ENCODE measurements around the gene PHKG1.
"Not testable (repeated sequence)": the region's sequence is repeated elsewhere in the genome, so short reads cannot be mapped to it uniquely, and the experiment has no call there.

Gene PHKG1

DNA sequence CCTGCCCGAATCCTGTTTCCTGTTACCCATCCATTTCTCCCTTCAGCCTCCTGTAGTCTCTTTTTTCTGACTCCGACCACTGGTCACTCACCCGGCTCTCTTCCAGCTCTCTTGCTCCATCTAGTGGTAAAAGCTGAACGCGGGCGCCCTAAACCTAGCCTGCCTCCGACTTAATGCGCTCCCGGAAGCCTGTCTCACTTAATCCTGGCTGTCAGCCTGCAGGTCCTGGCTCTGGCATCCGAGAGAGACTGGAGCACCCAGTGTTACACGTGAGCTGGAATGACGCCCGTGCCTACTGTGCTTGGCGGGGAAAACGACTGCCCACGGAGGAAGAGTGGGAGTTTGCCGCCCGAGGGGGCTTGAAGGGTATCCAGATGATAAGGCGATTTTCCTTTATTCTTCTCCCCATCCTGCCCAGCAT is 18.4 kb downstream of the PHKG1 start:
- Histone ChIP-seq H3K4me3 (ENCODE audit: low read depth, low read length) (no peak overlapping the region), H3K4me1 (peaks cover 6% of the 10 kb centered on the region), H3K36me3 (peaks cover 41% of the 10 kb centered on the region), H3K9me3 (no peaks in the 10 kb centered on the region; the same call in 1 of the 2 replicates), H3K27me3 (no peaks in the 10 kb centered on the region)
- peak; percentile 86 for DNase-seq
- TF ChIP-seq, protein P1, sequence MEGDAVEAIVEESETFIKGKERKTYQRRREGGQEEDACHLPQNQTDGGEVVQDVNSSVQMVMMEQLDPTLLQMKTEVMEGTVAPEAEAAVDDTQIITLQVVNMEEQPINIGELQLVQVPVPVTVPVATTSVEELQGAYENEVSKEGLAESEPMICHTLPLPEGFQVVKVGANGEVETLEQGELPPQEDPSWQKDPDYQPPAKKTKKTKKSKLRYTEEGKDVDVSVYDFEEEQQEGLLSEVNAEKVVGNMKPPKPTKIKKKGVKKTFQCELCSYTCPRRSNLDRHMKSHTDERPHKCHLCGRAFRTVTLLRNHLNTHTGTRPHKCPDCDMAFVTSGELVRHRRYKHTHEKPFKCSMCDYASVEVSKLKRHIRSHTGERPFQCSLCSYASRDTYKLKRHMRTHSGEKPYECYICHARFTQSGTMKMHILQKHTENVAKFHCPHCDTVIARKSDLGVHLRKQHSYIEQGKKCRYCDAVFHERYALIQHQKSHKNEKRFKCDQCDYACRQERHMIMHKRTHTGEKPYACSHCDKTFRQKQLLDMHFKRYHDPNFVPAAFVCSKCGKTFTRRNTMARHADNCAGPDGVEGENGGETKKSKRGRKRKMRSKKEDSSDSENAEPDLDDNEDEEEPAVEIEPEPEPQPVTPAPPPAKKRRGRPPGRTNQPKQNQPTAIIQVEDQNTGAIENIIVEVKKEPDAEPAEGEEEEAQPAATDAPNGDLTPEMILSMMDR (IDR thresholded peaks at IDR 0.05; ENCODE audit: low read depth, low read length) = peak; percentile 92

DNA sequence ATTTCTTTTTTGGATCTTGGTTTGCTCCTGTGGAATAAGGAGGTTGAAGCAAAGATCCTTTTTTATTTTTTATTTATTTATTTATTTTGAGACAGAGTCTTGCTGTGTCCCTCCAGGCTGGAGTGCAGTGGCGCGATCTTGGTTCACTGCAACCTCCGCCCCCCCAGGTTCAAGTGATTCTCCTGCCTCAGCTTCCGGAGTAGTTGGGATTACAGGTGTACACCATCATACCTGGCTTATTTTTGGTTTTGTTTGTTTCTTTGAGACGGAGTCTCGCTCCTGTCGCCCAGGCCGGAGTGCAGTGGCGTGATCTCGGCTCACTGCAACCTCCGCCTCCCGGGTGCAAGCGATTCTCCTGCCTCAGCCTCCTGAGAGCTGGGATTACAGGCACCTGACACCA is 26.4 kb downstream of the PHKG1 start:
- DNase-seq; H3K27me3 ChIP-seq; H3K4me1 ChIP-seq; H3K9me3 ChIP-seq; H3K4me3 ChIP-seq (ENCODE audit: low read depth, low read length): not testable (repeated sequence)
- H3K36me3 ChIP-seq = peaks cover 40% of the 10 kb centered on the region

DNA sequence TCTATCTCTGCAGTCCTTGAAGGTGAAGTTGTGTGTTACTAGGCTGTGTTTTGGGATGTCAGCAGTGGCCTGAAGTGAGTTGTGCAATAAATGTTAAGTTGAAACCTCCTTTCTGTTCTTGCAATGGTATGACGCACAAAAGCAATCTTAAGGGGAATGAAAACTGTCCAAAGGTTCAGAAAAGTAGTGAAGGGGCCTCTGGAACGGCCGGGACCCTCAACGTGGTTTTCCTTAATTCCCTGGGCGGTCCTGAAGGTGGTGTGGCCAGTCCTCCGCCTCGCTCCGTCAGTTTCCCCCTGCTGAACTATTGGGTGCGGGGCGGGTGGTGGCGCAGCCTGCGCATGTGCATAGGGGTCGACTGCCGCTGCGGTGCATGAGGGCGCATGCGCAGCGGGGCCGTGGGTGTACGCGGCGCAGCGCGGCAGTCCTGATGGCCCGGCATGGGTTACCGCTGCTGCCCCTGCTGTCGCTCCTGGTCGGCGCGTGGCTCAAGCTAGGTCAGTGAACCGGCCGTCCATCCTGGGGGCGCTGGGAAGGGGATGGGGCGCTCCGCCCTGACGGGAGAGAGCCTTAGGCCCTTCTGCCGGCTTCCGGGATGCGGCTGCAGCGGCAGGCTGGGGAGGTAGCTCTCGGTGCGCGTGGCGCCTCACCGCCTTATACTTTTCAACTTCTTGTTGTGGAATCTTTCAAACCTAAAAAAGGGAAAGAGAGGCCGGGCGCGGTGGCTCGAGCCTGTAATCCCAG is 28.7 kb downstream of the PHKG1 start, which contains the start of gene SUMF2:
SUMF2 (plus strand) TSS at position 405 of the 744 bp plus-strand sequence; CDS start at position 431, 26 bp downstream.
- TF ChIP-seq, protein P1 (IDR thresholded peaks at IDR 0.05; ENCODE audit: low read depth, low read length) = peak; percentile 9; the same call in 1 of the 2 replicates
- no peaks in the 10 kb centered on the region for H3K27me3 ChIP-seq
- peak within 1 kb of the TSS; percentile 93 for H3K4me3 ChIP-seq (ENCODE audit: low read depth, low read length)
- no peaks in the 10 kb centered on the region for H3K4me1 ChIP-seq
- no peaks in the 10 kb centered on the region for H3K9me3 ChIP-seq
- peak; percentile 93 for DNase-seq
- peaks cover 39% of the 10 kb centered on the region for H3K36me3 ChIP-seq

DNA sequence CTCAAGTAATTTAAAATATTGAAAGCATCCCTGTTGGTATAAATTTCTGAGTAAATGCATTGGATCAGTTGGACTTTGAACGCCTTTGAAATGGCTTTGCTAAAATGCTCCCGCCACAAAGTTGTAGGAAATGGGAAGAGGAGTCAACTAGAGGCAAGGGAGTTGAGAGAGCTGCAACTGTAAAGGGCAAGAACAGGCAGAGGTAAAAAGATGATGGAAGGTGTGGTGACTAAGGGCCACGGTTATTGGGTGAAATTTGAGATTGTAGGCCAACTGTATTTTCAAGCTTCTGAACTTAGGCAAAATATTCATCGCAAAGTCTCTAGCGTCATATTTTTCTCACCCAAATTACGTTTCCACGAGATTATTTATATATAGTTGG is 29.3 kb downstream of the PHKG1 start:
- Histone ChIP-seq H3K9me3 (no peaks in the 10 kb centered on the region), H3K27me3 (no peaks in the 10 kb centered on the region), H3K4me1 (no peaks in the 10 kb centered on the region), H3K4me3 (ENCODE audit: low read depth, low read length) (peak overlapping the region; percentile 93), H3K36me3 (peaks cover 42% of the 10 kb centered on the region)
- no peak for DNase-seq
- TF ChIP-seq, protein P1 (IDR thresholded peaks at IDR 0.05; ENCODE audit: low read depth, low read length) = no peak

DNA sequence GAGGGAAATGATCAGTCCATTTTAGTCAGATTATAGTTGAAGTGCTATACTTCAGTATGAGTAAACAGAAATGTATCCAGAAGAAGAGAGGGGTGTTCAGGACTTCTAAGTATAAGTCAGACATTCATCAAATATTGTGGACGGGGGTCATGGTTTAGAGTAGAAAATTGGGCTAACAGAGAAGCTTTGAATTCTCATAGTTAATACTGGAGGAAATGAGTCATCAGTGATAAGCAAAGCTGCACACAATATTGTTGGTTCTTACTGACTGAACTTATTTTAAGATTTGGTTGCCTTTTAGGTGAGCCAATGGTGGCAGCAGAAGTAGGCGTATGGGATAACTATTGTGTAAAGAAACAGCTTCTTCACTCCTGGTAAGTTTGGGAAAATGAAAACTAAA is 30.4 kb downstream of the PHKG1 start:
- Histone ChIP-seq H3K27me3 (no peaks in the 10 kb centered on the region), H3K9me3 (no peaks in the 10 kb centered on the region), H3K36me3 (peaks cover 51% of the 10 kb centered on the region), H3K4me1 (no peaks in the 10 kb centered on the region), H3K4me3 (ENCODE audit: low read depth, low read length) (no peak overlapping the region)
- TF ChIP-seq, protein P1 (IDR thresholded peaks at IDR 0.05; ENCODE audit: low read depth, low read length) = no peak
- no peak for DNase-seq

DNA sequence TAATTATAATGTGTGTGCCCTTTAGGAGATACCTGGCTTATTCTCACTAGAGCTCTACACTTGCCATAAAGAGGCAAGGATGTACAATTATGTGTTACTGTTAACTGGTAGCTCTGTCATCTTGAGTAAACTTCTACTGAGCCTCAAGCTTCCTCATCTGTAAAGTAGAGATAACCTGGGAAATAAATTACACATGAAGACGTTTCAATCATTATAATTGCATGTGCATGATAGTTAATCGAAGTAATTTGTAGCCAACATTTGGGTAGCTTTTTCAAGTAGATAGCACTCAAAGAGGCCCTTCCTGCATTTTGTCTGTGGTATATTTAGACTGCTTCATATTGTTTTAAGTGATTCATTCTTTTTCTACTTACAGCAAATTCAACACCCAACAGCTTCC is 38.8 kb downstream of the PHKG1 start:
- H3K4me1 ChIP-seq = no peaks in the 10 kb centered on the region
- H3K9me3 ChIP-seq = no peaks in the 10 kb centered on the region
- H3K36me3 ChIP-seq = peaks cover 66% of the 10 kb centered on the region
- DNase-seq = no peak
- peak overlapping the region; percentile 82 for H3K4me3 ChIP-seq (ENCODE audit: low read depth, low read length)
- TF ChIP-seq, protein P1 (IDR thresholded peaks at IDR 0.05; ENCODE audit: low read depth, low read length) = no peak
- H3K27me3 ChIP-seq = no peaks in the 10 kb centered on the region

All from BE2C (cell line).